Measurements from ENCODE around the gene NT5C. TPM values are rescaled to one million over a fixed set of nuclear protein-coding genes. Genes with fewer than 3 reads are reported as not detected.

Gene NT5C
- total RNA-seq, 1 donor from 2014 or later: 13.5 TPM

DNA sequence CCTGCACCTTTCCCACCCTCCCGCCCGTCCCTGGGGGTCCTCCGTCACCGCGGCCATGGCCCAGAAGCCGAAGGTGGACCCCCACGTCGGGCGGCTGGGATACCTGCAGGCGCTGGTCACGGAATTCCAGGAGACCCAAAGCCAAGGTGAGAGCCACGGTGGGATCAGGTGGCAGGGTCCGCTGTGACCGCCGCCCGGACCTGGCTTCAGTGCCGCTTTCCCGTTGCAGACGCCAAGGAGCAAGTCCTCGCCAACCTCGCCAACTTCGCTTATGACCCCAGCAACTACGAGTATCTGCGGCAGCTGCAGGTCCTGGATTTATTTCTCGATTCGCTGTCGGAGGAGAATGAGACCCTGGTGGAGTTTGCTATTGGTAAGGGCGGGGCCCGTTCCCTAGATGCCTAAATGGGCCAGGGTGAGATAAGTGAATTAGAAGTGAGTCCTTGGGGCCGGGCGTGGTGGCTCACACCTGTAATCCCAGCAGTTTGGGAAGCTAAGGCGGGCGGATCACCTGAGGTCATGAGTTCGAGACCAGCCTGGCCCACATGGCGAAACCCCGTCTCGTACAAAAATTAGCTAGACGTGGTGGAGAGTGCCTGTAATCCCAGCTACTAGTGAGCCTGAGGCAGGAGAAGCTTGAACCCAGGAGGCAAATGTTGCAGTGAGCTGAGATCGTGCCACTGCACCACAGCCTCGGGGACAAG, 21.2 kb downstream of the NT5C start:
- H3K27me3 Mint-ChIP-seq (ENCODE audit: unreplicated experiment): peaks cover 10% of the 10 kb centered on the region
- H3K36me3 Mint-ChIP-seq (ENCODE audit: low read depth, unreplicated experiment): peaks cover 25% of the 10 kb centered on the region
- no peaks in the 10 kb centered on the region for H3K9me3 Mint-ChIP-seq (ENCODE audit: unreplicated experiment)
- TF ChIP-seq CTCF (IDR thresholded peaks at IDR 0.05; ENCODE audit: unreplicated experiment): no peak
- peak; percentile 23 for DNase-seq (ENCODE audit: low spot score)
- peak overlapping the region; percentile 95 for H3K4me3 Mint-ChIP-seq (ENCODE audit: unreplicated experiment)
- peaks cover 57% of the 10 kb centered on the region for H3K4me1 Mint-ChIP-seq (ENCODE audit: unreplicated experiment)
- H3K27ac Mint-ChIP-seq (ENCODE audit: unreplicated experiment): peak overlapping the region; percentile 30

- Mint-ChIP-seq H3K9me3 (ENCODE audit: unreplicated experiment) (no peaks in the 10 kb centered on the region), H3K4me1 (ENCODE audit: unreplicated experiment) (peaks cover 59% of the 10 kb centered on the region), H3K36me3 (ENCODE audit: low read depth, unreplicated experiment) (peaks cover 21% of the 10 kb centered on the region), H3K27me3 (ENCODE audit: unreplicated experiment) (peaks cover 10% of the 10 kb centered on the region), H3K4me3 (ENCODE audit: unreplicated experiment) (peak within 1 kb of the TSS; percentile 95), H3K27ac (ENCODE audit: unreplicated experiment) (peak within 1 kb of the TSS; percentile 30)
- peak; percentile 89 for DNase-seq (ENCODE audit: low spot score)
- no peak for TF ChIP-seq CTCF (IDR thresholded peaks at IDR 0.05; ENCODE audit: unreplicated experiment)
Measured at GRCh38 chr17:75109407-75110233, 21.9 kb downstream of the NT5C start, which contains the start of gene ARMC7. TSS of gene ARMC7 (plus strand) at chr17:75109969. CDS start at chr17:75110289, 320 bp downstream.

DNA sequence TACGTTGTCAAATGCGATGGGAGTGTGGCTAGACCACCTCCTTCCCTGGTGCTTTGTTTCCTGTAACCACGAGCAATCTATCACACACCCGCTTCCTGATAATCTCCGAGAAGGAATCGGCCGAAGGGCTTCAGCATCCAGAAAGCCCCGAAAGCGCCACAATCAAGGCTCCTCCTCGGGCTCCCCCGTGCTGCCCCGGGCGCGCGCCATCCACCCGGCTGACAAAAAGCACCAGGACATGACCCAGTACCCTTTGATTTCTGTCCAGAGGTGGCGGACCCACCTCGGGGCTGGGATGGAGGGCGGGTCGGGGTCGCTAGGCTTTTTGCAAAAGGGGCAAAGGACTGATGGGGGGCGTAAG, 22.5 kb downstream of the NT5C start:
- H3K9me3 Mint-ChIP-seq (ENCODE audit: unreplicated experiment): no peaks in the 10 kb centered on the region
- H3K4me1 Mint-ChIP-seq (ENCODE audit: unreplicated experiment): peaks cover 55% of the 10 kb centered on the region
- no peak for DNase-seq (ENCODE audit: low spot score)
- TF ChIP-seq CTCF (IDR thresholded peaks at IDR 0.05; ENCODE audit: unreplicated experiment): no peak
- peak overlapping the region; percentile 25 for H3K27ac Mint-ChIP-seq (ENCODE audit: unreplicated experiment)
- peak overlapping the region; percentile 48 for H3K4me3 Mint-ChIP-seq (ENCODE audit: unreplicated experiment)
- peaks cover 10% of the 10 kb centered on the region for H3K27me3 Mint-ChIP-seq (ENCODE audit: unreplicated experiment)
- H3K36me3 Mint-ChIP-seq (ENCODE audit: low read depth, unreplicated experiment): peaks cover 18% of the 10 kb centered on the region

GRCh38 chr17:75108193-75108592, 23.3 kb downstream of the NT5C start:
- Mint-ChIP-seq H3K4me1 (ENCODE audit: unreplicated experiment) (peaks cover 55% of the 10 kb centered on the region), H3K36me3 (ENCODE audit: low read depth, unreplicated experiment) (peaks cover 18% of the 10 kb centered on the region), H3K4me3 (ENCODE audit: unreplicated experiment) (peak overlapping the region; percentile 48), H3K9me3 (ENCODE audit: unreplicated experiment) (no peaks in the 10 kb centered on the region), H3K27me3 (ENCODE audit: unreplicated experiment) (peaks cover 9% of the 10 kb centered on the region), H3K27ac (ENCODE audit: unreplicated experiment) (no peak overlapping the region)
- TF ChIP-seq CTCF (IDR thresholded peaks at IDR 0.05; ENCODE audit: unreplicated experiment): no peak
- DNase-seq (ENCODE audit: low spot score): no peak
